Thymus (tissue), 11 donors: ENCODE data around the gene GMPS. TPM values are rescaled to one million over a fixed set of nuclear protein-coding genes. Genes with fewer than 3 reads are reported as not detected.
"Not testable (repeated sequence)": the region's sequence is repeated elsewhere in the genome, so short reads cannot be mapped to it uniquely, and the experiment has no call there.

ENCODE experiments used
- DNase-seq, 9 donors: peaks; one replicate each; pipeline ENCODE4 v3.0.0-alpha.2; 2013; ENCODE audit warnings: low spot score in 9 of 9, low read depth in 6 of 9, missing footprints in 1 of 9
- H3K27ac ChIP-seq, 2 donors: one replicate each; pipeline ENCODE4 v1.5.1; 2013; ENCODE audit warnings: control low read depth in 1 of 2, low read depth in 1 of 2, low read length in 1 of 2, mild to moderate bottlenecking in 1 of 2, moderate library complexity in 1 of 2
- H3K27me3 ChIP-seq, 2 donors: one replicate each; pipeline ENCODE4 v1.5.1; 2013; ENCODE audit warnings: low read length in 1 of 2; ENCODE audit not compliant: control insufficient read depth in 2 of 2, insufficient read depth in 1 of 2
- H3K36me3 ChIP-seq, 2 donors: one replicate each; pipeline ENCODE4 v1.5.1; 2013; ENCODE audit warnings: low read length in 1 of 2, mild to moderate bottlenecking in 1 of 2, moderate library complexity in 1 of 2; ENCODE audit not compliant: control insufficient read depth in 2 of 2, insufficient read depth in 2 of 2
- H3K4me1 ChIP-seq, 2 donors: one replicate each; pipeline ENCODE4 v1.5.1; 2013; ENCODE audit warnings: low read length in 2 of 2; ENCODE audit not compliant: control insufficient read depth in 2 of 2, insufficient read depth in 2 of 2
- H3K4me3 ChIP-seq, 2 donors: one replicate each; pipeline ENCODE4 v1.5.1; 2013; ENCODE audit warnings: low read length in 2 of 2, control low read depth in 1 of 2, mild to moderate bottlenecking in 1 of 2
- H3K9me3 ChIP-seq, 2 donors: one replicate each; pipeline ENCODE4 v1.5.1; 2013; ENCODE audit warnings: low read length in 1 of 2, mild to moderate bottlenecking in 1 of 2; ENCODE audit not compliant: control insufficient read depth in 2 of 2, insufficient read depth in 1 of 2
- WGBS: extraction: QIAGEN DNeasy Blood & Tissue Kit; methylation state at CpG from one replicate; pipeline ENCODE4 v1.1.7; 2013; 5-methylcytosine and 5-hydroxymethylcytosine counted together
- polyA plus RNA-seq: library from polyadenylated mRNA; stranded (reverse); fragments of 200-250 nt; gene quantifications from one replicate; pipeline ENCODE4 v1.2.3, GENCODE V29; 2013
- total RNA-seq: library from RNA; stranded (reverse); fragments of 120-200 nt; gene quantifications from one replicate; pipeline ENCODE4 v1.2.4, GENCODE V29; 2013
- donor health status: healthy.

Gene GMPS
- total and polyA plus RNA-seq, 2 donors: 23.9 to 49.2 TPM

GRCh38 chr3:155885292-155885691, 14.8 kb downstream of the GMPS start:
- H3K27ac ChIP-seq: no peak overlapping the region

GRCh38 chr3:155886348-155886747, 15.9 kb downstream of the GMPS start:
- H3K27ac ChIP-seq, DNase-seq, H3K4me3 ChIP-seq, H3K9me3 ChIP-seq, H3K36me3 ChIP-seq, H3K27me3 ChIP-seq, H3K4me1 ChIP-seq: not testable (repeated sequence)
- 96% methylated on average over 8 of the region's 8 CpGs for WGBS

More at GRCh38 chr3:155885292-155885691, 14.8 kb downstream of the GMPS start:
- Histone ChIP-seq H3K9me3 (no peaks in the 10 kb centered on the region), H3K4me3 (no peak overlapping the region), H3K36me3 (no peaks in the 10 kb centered on the region), H3K4me1 (no peaks in the 10 kb centered on the region), H3K27me3 (no peaks in the 10 kb centered on the region)
- DNase-seq: no peak

GRCh38 chr3:155886915-155887314, 16.5 kb downstream of the GMPS start:
- Histone ChIP-seq H3K27me3 (no peaks in the 10 kb centered on the region), H3K9me3 (no peaks in the 10 kb centered on the region), H3K27ac (no peak overlapping the region), H3K4me1 (no peaks in the 10 kb centered on the region), H3K36me3 (no peaks in the 10 kb centered on the region), H3K4me3 (no peak overlapping the region)
- 93% methylated on average over 1 of the region's 1 CpG for WGBS
- no peak for DNase-seq

- H3K36me3 ChIP-seq: peaks cover 0 to 9% of the 10 kb centered on the region in 2 donors
- 97% methylated on average over 5 of the region's 5 CpGs for WGBS
Observed at GRCh38 chr3:155889212-155889611, 18.8 kb downstream of the GMPS start.

GRCh38 chr3:155889952-155890351, 19.5 kb downstream of the GMPS start:
- DNase-seq: no peak
- Histone ChIP-seq H3K27me3 (no peaks in the 10 kb centered on the region), H3K4me1 (no peaks in the 10 kb centered on the region), H3K4me3 (no peak overlapping the region), H3K9me3 (no peaks in the 10 kb centered on the region), H3K36me3 (peaks cover 0 to 16% of the 10 kb centered on the region in 2 donors), H3K27ac (no peak overlapping the region)
- WGBS: 83% methylated on average over 1 of the region's 1 CpG

More at GRCh38 chr3:155889212-155889611, 18.8 kb downstream of the GMPS start:
- Histone ChIP-seq H3K27ac (no peak overlapping the region), H3K9me3 (no peaks in the 10 kb centered on the region), H3K4me3 (no peak overlapping the region), H3K4me1 (no peaks in the 10 kb centered on the region), H3K27me3 (no peaks in the 10 kb centered on the region)
- DNase-seq: no peak

- H3K9me3 ChIP-seq: no peaks in the 10 kb centered on the region
- no peaks in the 10 kb centered on the region for H3K27me3 ChIP-seq
- H3K36me3 ChIP-seq: peaks cover 3 to 19% of the 10 kb centered on the region in 2 donors
- no peak overlapping the region for H3K4me3 ChIP-seq
- 67% methylated on average over 2 of the region's 2 CpGs for WGBS
- DNase-seq: no peak
- no peaks in the 10 kb centered on the region for H3K4me1 ChIP-seq
- no peak overlapping the region for H3K27ac ChIP-seq
Observed at GRCh38 chr3:155890671-155891190, 20.3 kb downstream of the GMPS start.

- WGBS: 97% methylated on average over 5 of the region's 5 CpGs
- no peaks in the 10 kb centered on the region for H3K4me1 ChIP-seq
- no peak overlapping the region for H3K27ac ChIP-seq
- no peaks in the 10 kb centered on the region for H3K27me3 ChIP-seq
- no peak overlapping the region for H3K4me3 ChIP-seq
- H3K9me3 ChIP-seq: no peaks in the 10 kb centered on the region
- peaks cover 3 to 23% of the 10 kb centered on the region in 2 donors for H3K36me3 ChIP-seq
- no peak for DNase-seq
Observed at GRCh38 chr3:155891321-155891720, 20.9 kb downstream of the GMPS start.

- no peaks in the 10 kb centered on the region for H3K9me3 ChIP-seq
- H3K4me3 ChIP-seq: no peak overlapping the region
- no peak for DNase-seq
- H3K27me3 ChIP-seq: no peaks in the 10 kb centered on the region
- H3K36me3 ChIP-seq: peaks cover 8 to 48% of the 10 kb centered on the region in 2 donors
- 99% methylated on average over 7 of the region's 7 CpGs for WGBS
- no peaks in the 10 kb centered on the region for H3K4me1 ChIP-seq
- H3K27ac ChIP-seq: no peak overlapping the region
Observed at GRCh38 chr3:155895379-155895900, 25.0 kb downstream of the GMPS start.

GRCh38 chr3:155906900-155907299, 36.5 kb downstream of the GMPS start:
- H3K36me3 ChIP-seq: peaks cover 2 to 63% of the 10 kb centered on the region in 2 donors
- no peaks in the 10 kb centered on the region for H3K4me1 ChIP-seq
- WGBS: 99% methylated on average over 1 of the region's 1 CpG
- H3K27me3 ChIP-seq: no peaks in the 10 kb centered on the region
- H3K4me3 ChIP-seq: no peak overlapping the region
- DNase-seq: no peak
- no peak overlapping the region for H3K27ac ChIP-seq
- no peaks in the 10 kb centered on the region for H3K9me3 ChIP-seq
